Measurements from ENCODE around the gene SPARC.

Gene SPARC

GRCh38 chr5:151618907-151619306, 67.8 kb downstream of the SPARC start:
- DNase-seq, result no peak

GRCh38 chr5:151617841-151618710, 68.6 kb downstream of the SPARC start:
- DNase-seq, result no peak

DNA sequence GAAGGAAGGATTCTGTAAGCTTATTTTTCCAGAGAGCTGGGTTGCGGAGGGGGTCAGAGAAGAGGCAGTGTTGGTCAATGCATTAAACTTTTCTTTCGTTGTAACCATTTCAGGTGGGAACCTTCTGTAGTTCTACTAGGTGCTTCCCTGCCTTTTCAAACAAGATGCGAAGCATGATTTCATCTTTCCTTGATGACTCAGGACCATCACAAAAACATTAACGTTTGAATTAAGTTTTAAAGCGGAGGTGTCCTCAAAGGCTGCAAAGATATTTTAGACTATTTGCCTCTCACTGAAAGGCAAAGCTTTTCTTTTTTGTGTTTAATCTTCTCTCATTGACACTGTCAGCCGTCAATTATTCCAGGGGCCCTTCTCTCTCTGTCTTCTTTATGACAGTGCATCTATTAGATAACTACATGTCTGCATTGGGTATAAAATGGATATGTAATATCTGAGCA, 69.3 kb downstream of the SPARC start:
- DNase-seq, result no peak

- DNase-seq, result peak; percentile 54
These were observed 71.3 kb downstream of the SPARC start for GRCh38 chr5:151615431-151615830.

DNA sequence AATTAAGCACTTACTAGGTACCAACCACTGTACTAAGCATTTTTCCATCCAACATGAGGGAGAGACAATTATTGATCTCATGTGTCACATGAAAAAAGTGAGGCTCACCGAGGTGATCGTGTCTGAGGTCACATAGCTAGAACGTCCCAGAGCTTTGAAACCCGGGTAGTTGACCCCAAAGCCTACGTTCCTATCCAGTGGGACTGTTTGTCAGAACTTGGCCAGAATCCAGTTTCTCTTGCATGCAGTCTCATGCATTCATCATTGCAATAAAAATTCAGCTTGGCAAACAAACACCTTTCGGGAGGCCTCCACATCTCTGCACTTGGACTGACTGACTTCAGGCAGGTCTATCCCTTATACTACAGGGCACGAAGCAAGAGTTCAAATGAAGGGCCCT, 72.2 kb downstream of the SPARC start:
- DNase-seq, result no peak

DNA sequence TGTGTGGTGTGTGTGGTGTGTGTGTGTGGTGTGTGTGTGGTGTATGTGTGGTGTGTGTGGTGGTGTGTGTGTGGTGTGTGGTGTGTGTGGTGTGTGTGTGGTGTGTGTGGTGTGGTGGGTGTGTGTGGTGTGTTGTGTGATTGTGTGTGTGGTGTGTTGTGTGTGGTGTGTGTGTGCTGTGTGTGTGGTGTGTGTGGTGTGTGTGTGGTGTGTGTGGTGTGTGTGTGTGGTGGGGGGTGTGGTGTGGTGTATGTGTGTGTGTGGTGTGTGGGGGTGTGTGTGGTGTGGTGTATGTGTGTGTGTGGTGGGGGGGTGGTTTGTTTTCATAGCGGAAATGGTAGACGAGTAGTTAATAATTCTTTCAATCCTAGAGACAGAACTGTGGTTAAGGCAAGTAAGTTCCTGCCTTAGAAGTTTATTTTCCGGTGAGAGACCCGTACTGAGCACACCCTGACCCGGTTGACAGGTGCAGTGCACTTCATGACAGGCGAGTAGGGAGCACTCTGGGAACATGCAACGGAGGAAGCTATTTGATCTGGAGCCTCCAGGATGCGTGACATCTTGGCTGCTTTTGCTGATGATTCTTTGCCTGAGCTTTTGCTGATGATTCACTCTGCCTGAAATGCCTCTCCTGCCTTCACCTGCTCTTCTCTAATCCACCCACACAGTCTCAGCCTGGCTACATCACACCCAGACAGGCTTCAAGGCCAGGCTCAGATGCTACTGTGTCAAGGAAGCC, 73.9 kb downstream of the SPARC start:
- DNase-seq, result peak; percentile 70

DNA sequence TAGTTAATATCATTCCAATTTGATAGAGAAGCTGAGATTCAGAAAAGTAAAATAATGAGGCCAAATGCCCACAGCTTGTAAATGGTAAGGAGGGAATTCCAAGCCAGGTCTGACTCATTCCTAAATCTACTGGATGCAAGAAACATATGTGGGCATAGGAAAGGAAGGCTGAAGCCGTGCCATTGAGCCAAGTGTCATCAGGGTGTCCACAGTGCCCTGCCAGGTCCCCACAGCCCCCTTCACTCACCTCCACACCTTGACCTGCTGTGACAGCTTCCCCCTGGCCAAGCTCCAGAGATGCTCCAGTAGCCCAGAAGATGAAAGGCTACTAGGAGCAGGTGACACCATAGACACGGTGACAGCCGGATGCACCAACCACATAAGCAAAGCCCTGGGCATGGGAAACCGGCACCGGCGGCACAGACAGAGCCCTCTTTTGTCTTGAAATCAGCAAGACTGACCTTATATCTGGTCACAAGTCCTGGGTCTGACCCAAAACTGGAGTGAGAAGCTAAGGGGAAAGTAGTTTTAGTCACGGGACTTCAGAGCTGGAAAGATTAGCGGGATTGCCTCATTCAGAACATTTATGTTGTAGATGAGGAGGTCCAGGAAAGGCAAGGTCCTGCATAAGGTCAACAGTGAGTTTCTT, 75.5 kb downstream of the SPARC start:
- no peak for DNase-seq
